ENCODE results near the gene TPCN2. TPM values are rescaled to one million over a fixed set of nuclear protein-coding genes. Genes with fewer than 3 reads are reported as not detected.
A peak's percentile ranks its signal among the peaks of the same experiment; 100 is the strongest.

Gene TPCN2
- total RNA-seq, 1 experiment from 2014 or later: 63.6 TPM

GRCh38 chr11:69101792-69102695, 53.3 kb downstream of the TPCN2 start:
- intact Hi-C loops (cut with micrococcal nuclease; ENCODE audit: unreplicated experiment): loop anchor here (1.0 to 5.0 kb wide), 9 partner anchors 21 to 568 kb away; no protein-coding TSS in a partner anchor
- no peak overlapping the region for H3K4me3 Mint-ChIP-seq (ENCODE audit: unreplicated experiment)
- Histone ChIP-seq H3K36me3 (ENCODE audit: control insufficient read depth, insufficient read depth, low read length) (no peaks in the 10 kb centered on the region), H3K27me3 (replicated peaks; ENCODE audit: control insufficient read depth, insufficient read depth, low read length) (no peaks in the 10 kb centered on the region), H3K4me1 (peaks cover 12% of the 10 kb centered on the region; the same call in 1 of the 2 replicates), H3K4me3 (ENCODE audit: low read depth, low read length) (no peak overlapping the region), H3K9me3 (no peaks in the 10 kb centered on the region)
- no peak for TF ChIP-seq CTCF (IDR thresholded peaks at IDR 0.05; ENCODE audit: insufficient read depth in 1 of 2, low read depth in 1 of 2, low read length in 1 of 2, severe bottlenecking in 1 of 2, unreplicated experiment in 1 of 2)
- H3K4me1 Mint-ChIP-seq (ENCODE audit: low read depth, unreplicated experiment): peaks cover 8% of the 10 kb centered on the region
- no peaks in the 10 kb centered on the region for H3K9me3 Mint-ChIP-seq (ENCODE audit: unreplicated experiment)
- CTCF ChIA-PET: interaction anchor here (0.5 to 3.5 kb wide), 20 partner anchors 9 to 693 kb away, joined by 3 to 20 read pairs (median 4); partner anchors contain the start of gene LTO1
- BruUV-seq (replicated peaks): no TSS peak
- H3K27ac Mint-ChIP-seq (ENCODE audit: unreplicated experiment): peak overlapping the region; percentile 77
- POLR2A ChIA-PET: interaction anchor here (0.5 to 0.6 kb wide), 2 partner anchors 32 to 537 kb away, joined by 4 to 5 read pairs; no protein-coding TSS in a partner anchor
- H3K36me3 Mint-ChIP-seq (ENCODE audit: insufficient read depth, unreplicated experiment): peaks cover 4% of the 10 kb centered on the region
- H3K27me3 Mint-ChIP-seq (ENCODE audit: insufficient read depth, unreplicated experiment): no peaks in the 10 kb centered on the region
- DNase-seq: no peak

GRCh38 chr11:69102732-69103615, 54.2 kb downstream of the TPCN2 start:
- Histone ChIP-seq H3K4me1 (peaks cover 12% of the 10 kb centered on the region; the same call in 1 of the 2 replicates), H3K36me3 (ENCODE audit: control insufficient read depth, insufficient read depth, low read length) (no peaks in the 10 kb centered on the region), H3K27me3 (replicated peaks; ENCODE audit: control insufficient read depth, insufficient read depth, low read length) (no peaks in the 10 kb centered on the region), H3K4me3 (ENCODE audit: low read depth, low read length) (no peak overlapping the region), H3K9me3 (peaks cover 4% of the 10 kb centered on the region)
- CTCF ChIA-PET: interaction anchor here (0.6 to 3.5 kb wide), 8 partner anchors 9 to 581 kb away, joined by 3 to 20 read pairs (median 5); partner anchors contain the start of gene LTO1
- Mint-ChIP-seq H3K27ac (ENCODE audit: unreplicated experiment) (peak overlapping the region; percentile 77), H3K9me3 (ENCODE audit: unreplicated experiment) (peaks cover 1% of the 10 kb centered on the region), H3K27me3 (ENCODE audit: insufficient read depth, unreplicated experiment) (no peaks in the 10 kb centered on the region), H3K4me3 (ENCODE audit: unreplicated experiment) (no peak overlapping the region), H3K36me3 (ENCODE audit: insufficient read depth, unreplicated experiment) (no peaks in the 10 kb centered on the region), H3K4me1 (ENCODE audit: low read depth, unreplicated experiment) (peaks cover 8% of the 10 kb centered on the region)
- intact Hi-C loops (cut with micrococcal nuclease; ENCODE audit: unreplicated experiment): loop anchor here (2.0 to 5.0 kb wide), 4 partner anchors 20 to 554 kb away; no protein-coding TSS in a partner anchor
- POLR2A ChIA-PET: interaction anchor here (0.6 kb wide), 2 partner anchors 186 to 536 kb away, joined by 4 to 5 read pairs; no protein-coding TSS in a partner anchor
- peak; percentile 46 to 54 for TF ChIP-seq CTCF (IDR thresholded peaks at IDR 0.05; ENCODE audit: insufficient read depth in 1 of 2, low read depth in 1 of 2, low read length in 1 of 2, severe bottlenecking in 1 of 2, unreplicated experiment in 1 of 2)
- no TSS peak for BruUV-seq (replicated peaks)
- peak; percentile 61 to 70 for DNase-seq

Data from Caco-2 (cell line).